Globus pallidus (tissue), 1 donor: ENCODE measurements around the gene TCP11X2.
"Not testable (repeated sequence)": the region's sequence is repeated elsewhere in the genome, so short reads cannot be mapped to it uniquely, and the experiment has no call there.

Source experiments
- DNase-seq: peaks from one replicate; pipeline ENCODE4 v3.0.0-alpha.2; 2015; ENCODE audit warnings: low spot score

Gene TCP11X2

DNA sequence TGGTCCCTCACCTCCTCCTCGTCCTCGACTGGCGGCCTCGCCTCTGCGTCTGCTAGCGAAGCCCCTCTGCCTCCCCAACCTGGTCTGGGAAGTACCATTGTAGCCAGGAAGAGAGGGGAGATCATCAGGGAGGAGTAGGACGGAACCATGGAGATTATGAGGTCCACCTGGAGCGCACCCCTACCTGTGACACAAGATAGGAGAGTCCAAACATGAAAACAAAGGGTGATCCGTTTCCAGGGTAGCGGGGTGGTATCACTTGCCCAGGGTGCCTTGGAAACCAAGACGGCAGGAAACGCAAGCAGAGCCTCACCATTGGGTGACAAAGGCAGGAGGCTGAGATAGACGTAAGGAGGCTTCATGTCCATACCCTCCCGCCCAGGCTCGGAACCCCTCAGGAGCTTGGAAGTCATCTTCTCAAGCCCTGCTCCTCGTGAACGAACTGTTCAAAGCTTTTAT, at the start of gene TCP11X2:
Gene TCP11X2 (minus strand): TSS at position 51 of the 459 bp plus-strand sequence.
- not testable (repeated sequence) for DNase-seq

- DNase-seq, result peak; percentile 16
Observed at GRCh38 chrX:102517326-102517725, 45.7 kb upstream of the TCP11X2 start.

GRCh38 chrX:102515975-102516941, 44.6 kb upstream of the TCP11X2 start, which contains the start of gene TMSB15A:
TMSB15A (minus strand) TSS chrX:102516739.
- DNase-seq, result peak; percentile 41

GRCh38 chrX:102514536-102514935, 42.9 kb upstream of the TCP11X2 start:
- no peak for DNase-seq

GRCh38 chrX:102498732-102499131, 27.1 kb upstream of the TCP11X2 start:
- DNase-seq, result no peak

DNA sequence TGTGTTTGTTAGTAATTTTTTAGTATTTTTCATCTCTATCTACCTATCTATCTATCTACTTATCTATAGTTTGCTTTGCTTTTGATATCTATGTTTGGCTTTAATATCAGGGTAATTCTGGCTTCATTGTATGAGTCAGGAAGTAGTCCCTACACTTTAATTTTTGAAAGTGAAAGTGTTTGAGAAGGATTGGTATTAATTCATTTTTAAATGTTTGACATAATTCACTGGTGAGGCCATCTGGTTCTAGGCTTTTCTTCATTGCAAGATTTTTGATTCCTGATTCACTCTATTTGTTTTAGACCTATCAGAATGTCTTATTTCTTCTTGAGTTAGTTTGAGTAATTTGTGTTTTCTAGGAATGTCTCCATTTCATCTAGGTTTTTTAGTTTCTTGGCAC, 20.2 kb upstream of the TCP11X2 start:
- DNase-seq, result no peak

- not testable (repeated sequence) for DNase-seq
Observed at GRCh38 chrX:102478765-102479164, 7.2 kb upstream of the TCP11X2 start.

DNA sequence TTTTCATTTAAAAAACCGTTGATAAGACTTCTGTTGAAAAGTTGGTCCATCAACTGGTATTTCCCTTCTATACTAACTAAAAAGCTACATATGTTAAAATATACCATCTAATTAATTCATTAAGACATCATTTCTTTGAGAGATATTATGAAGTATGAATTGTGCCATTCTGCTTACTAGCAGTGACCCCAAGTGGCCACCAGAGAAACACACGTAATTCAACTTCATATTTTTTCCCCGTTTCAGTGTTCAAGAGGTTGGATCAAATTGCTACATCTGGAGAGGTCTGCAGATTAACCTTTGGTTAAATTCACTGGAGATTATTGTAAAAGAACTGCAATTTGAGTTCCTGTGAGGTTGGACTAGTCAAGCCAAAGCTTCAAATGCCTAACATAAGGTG, 1.4 kb downstream of the TCP11X2 start:
- not testable (repeated sequence) for DNase-seq

DNA sequence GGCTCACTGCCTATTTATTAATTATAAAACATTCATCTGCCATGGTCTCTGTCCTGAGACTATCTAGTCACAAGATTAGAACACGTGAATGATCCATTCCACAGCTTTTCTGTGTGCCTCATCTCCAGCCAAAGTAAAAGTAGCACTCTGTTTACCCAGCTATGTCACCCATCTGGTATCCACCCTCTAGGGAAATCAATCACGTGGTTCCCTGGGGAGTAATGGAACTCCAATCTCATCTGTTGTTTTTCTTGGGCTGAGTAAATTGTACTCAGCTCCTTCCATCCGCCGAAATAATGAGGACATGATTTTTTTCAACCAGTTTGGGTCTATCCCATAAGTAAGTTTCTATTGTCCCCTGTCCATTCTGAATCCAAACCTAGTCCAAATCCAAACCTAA, 13.0 kb downstream of the TCP11X2 start:
- DNase-seq, result not testable (repeated sequence)

- not testable (repeated sequence) for DNase-seq
Observed at GRCh38 chrX:102439908-102440307, 31.7 kb downstream of the TCP11X2 start, which contains the start of gene NXF2B. NXF2B (minus strand) TSS chrX:102440008; CDS start chrX:102380036, 59,972 bp downstream.

- DNase-seq, result not testable (repeated sequence)
Observed at GRCh38 chrX:102414493-102414892, 57.1 kb downstream of the TCP11X2 start.
